Upper lobe of left lung (tissue), 4 donors: ENCODE results near the gene CAPN10.

Source experiments
- CTCF ChIP-seq, 6 experiments: fragments of 450-650 bp in 4 of 6; fragments of 200-600 bp in 2 of 6; sonication (generic) in 2 of 6; IDR thresholded peaks; one replicate each; pipeline ENCODE4 v1.5.1; 2016 to 2019; ENCODE audit warnings: antibody characterized with exemption in 6 of 6
- POLR2AphosphoS5 ChIP-seq, 2 donors: sonication (generic); formaldehyde crosslinking; IDR thresholded peaks; one replicate each; pipeline ENCODE4 v1.5.1; 2017; ENCODE audit warnings: antibody characterized with exemption in 2 of 2

- TF ChIP-seq CTCF (IDR thresholded peaks at IDR 0.05) = peak; percentile 52 to 75 (median 66)
- TF ChIP-seq POLR2AphosphoS5 (IDR thresholded peaks at IDR 0.05) = no peak
These were observed 17.9 kb downstream of the CAPN10 start for GRCh38 chr2:240604291-240604938.
